A204.1 (cell line): ENCODE data around the gene CTNNBL1.

ENCODE experiments used
- FAIRE-seq: peaks from 2 replicates; lab custom pipeline; 2012; peaks lifted over from hg19 to GRCh38; lab: Jason Lieb, UNC

The CTNNBL1 gene

DNA sequence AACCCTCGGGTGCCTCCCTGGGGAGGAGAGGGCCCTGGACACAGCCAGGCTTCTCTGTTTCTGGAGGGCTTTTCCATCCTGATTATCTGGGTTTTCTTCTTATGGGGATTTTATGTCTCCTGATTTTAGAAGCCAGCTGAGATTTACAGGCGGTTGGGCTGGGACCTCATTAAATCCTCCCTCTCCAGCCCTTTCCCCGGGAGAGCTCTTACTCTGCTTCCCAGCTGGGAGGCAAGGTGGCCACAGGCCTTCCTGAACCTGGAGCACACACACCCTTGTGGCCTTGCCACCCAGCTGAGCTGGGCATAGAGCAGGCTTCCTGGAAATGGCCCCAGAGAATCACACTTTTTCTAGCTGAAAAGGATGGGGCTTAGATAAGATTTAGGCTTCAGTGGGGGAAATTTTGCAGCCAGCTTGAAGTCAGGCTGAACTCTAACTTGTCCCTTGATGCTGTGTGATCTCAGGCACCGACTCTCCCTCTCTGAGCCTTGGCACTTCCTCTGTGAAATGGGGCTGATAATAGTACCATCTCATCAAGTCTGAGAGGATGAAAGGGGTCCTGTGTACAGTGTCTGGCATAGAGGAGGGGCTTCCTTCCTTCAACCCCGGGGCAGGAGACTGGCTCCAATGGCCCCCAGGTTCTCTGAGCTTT lies 225.7 kb downstream of the CTNNBL1 start:
- FAIRE-seq, result no peak

DNA sequence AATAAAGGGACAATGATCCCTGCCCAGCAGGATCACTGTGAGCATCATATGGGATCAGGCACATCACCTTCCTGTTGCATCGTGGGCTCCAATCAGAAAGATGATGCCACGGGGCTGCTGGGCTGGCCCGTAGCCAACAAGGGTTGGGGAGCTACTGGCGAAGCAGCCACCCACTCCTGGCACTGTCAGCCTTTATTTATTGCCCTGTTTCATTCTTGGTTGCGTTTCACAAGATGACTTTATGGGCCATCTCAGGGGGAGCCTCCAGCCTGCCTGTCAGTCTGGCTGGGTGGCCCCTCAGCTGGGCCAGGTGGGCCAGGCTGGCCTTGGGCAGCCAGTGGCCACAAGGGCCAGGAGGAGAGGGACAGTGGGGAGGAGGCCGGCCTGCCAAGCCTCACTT lies 226.4 kb downstream of the CTNNBL1 start:
- FAIRE-seq, result no peak

DNA sequence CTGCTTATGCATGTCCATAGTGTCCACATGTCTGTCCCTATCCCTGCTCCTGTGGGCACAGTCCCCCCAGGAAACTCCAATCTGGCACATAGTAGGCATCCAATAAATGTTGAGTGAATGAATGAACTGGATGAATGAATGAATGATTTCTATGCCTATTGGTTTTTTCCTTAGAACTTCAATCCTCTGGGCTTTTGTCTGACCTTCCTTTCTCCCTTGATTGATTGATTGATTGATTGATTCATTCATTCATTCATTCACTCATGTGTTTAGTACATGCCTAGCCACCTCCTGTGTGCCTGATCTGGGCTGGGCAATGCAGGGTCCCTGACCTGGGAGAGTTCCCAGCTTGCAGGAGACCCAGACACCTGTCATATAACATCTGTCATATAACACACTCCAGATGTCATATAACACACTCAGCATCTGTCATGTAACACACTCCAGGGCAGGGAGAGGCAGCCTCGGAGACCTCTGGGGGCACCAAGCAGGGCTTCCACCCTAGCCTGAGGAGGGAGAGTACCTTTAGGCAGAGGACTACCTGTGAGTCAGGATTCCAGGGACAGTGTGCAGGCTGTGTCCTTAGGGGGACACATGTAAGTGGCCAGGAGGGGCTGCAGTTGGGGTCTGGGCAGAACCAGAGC lies 227.0 kb downstream of the CTNNBL1 start:
- no peak for FAIRE-seq

DNA sequence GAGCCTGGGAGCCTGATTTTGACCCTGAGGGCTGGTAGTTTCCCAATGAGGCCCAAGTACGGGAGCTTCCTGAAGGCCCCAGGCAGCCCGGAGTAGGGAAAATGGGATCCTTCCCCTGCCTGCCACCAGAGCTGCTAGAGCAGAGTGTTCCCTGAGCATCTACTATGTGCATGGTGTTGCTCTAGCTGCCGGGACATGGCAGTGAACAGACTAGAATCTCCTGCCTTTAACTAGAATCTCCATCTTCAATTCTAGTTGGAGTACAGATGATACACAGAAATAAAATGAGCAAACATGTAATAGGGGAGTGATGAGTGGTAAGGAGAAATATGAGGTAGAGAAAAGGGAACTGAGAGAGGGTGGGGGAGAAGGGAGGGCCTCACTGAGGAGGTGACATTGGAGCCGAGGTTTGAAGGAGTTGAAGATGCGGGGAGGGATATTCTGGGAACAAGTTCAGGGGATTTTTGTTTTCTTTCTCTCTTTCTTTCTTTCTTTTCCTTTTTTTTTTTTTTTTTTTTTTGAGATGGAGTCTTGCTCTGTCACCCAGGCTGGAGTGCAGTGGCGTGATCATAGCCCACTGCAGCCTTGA lies 227.6 kb downstream of the CTNNBL1 start:
- FAIRE-seq, result no peak
